ENCODE results near the gene SART1. TPM values are rescaled to one million over a fixed set of nuclear protein-coding genes. Genes with fewer than 3 reads are reported as not detected.
"Not testable (repeated sequence)": the region's sequence is repeated elsewhere in the genome, so short reads cannot be mapped to it uniquely, and the experiment has no call there.

The SART1 gene
- total RNA-seq, 1 experiment from 2014 or later = 186 TPM

DNA sequence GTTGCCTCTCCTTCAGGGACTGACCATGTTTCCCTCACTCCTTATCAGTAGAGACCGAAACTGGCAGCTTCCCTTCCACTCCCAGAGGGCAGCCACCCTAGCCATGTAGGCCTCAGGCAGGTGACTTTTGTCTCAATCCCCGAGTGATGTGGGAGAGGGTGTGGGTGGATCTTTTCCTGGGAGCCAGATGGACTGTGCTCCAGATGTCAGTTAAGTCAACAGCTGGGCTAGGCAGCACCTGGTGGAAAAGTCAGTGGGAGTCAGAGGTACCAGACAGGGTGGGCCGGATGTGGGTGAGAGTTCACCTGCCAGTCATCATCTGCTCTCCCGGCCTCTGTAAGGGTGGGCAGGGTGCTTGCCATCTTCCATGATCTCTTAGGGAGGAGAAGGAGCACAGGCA is 42.7 kb downstream of the SART1 start:
- Histone ChIP-seq H3K4me1 (replicated peaks) (peaks cover 33% of the 10 kb centered on the region), H3K27me3 (replicated peaks) (no peaks in the 10 kb centered on the region), H3K9me3 (replicated peaks) (no peaks in the 10 kb centered on the region), H3K36me3 (peaks cover 65% of the 10 kb centered on the region), H3K27ac (no peak overlapping the region), H3K4me3 (no peak overlapping the region)
- DNase-seq (ENCODE audit: low read depth in 1 of 2, low spot score in 2 of 2) = no peak

DNA sequence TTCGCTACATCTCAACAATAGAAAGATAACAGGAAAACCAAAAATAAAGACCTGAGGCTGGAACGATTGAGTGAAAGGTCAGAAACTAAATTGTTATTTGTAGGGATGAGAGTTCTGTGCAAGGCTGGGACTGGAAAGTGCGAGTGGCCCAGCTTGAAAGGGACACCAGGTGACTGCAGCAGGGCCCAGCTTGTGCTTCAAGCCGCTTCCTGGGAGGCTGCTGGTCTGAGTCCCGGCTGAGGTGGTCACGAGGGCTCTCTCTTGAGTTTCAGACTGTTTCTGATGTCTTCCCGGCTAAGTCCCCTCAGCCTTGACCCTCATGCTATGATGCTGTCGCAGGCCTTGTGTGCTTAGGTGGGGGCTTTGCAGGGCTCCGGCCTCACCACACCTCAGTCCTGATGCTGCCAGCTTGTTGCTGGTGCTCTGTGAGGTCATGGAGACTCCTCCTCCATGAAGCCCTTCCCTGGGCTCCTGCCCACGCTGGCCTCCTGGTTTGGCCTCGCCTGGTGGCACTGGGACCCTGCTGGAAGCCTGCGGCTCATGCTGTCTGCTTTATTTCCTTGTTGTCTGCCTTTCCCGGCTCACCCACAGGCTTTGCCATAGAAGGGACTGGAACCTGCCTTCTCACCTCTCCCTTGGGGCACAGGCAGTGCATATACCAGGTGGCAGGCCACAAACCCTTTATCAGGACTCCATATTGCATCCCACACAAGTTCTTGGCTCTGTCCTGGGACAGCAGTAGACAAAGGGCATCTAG is 44.8 kb downstream of the SART1 start:
- DNase-seq (ENCODE audit: low read depth in 1 of 2, low spot score in 2 of 2) = no peak
- H3K4me1 ChIP-seq (replicated peaks) = peaks cover 24% of the 10 kb centered on the region
- H3K27me3 ChIP-seq (replicated peaks) = no peaks in the 10 kb centered on the region
- peaks cover 50% of the 10 kb centered on the region for H3K36me3 ChIP-seq
- H3K27ac ChIP-seq = no peak overlapping the region; the same call in 1 of the 2 replicates
- no peaks in the 10 kb centered on the region for H3K9me3 ChIP-seq (replicated peaks)
- H3K4me3 ChIP-seq = no peak overlapping the region

DNA sequence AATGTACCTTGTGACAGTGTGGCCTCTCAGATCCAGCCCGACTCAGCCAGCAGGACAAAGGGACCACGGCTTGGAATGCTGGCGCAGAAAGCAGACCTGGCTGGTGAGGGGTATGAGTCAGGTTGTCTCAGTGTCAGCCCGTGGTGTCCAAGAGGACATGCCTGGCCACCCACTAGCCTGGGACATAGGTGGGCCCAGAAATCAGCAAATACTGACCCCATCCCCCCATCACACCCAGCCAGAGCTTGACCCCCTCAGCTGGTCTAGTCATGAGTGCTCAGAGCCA is 45.3 kb downstream of the SART1 start:
- Histone ChIP-seq H3K27ac (no peak overlapping the region), H3K36me3 (peaks cover 46% of the 10 kb centered on the region), H3K4me3 (no peak overlapping the region), H3K27me3 (replicated peaks) (no peaks in the 10 kb centered on the region), H3K9me3 (replicated peaks) (no peaks in the 10 kb centered on the region), H3K4me1 (replicated peaks) (peaks cover 24% of the 10 kb centered on the region)
- DNase-seq (ENCODE audit: low read depth in 1 of 2, low spot score in 2 of 2) = no peak

DNA sequence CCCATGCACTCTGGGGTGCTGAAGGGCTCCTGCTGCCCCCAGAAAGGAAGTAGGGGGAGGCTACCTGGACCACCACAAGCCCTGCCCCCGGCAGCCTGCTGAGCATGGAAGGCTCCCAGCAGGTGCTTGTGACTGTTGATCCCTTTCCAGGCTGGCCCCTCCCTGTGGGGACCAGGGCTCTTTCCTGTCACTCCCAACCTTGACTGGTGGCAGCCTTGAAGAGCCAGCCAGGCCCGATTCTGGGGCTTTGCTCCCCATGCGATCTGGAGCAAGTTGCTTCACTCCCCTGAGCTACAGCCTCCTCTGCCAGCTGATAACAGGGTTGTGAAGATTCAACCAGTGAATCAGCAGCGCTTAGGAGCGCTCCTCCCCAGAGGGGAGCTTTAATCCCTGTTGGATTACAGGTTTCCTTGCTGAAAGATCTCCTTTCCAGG is 45.7 kb downstream of the SART1 start:
- Histone ChIP-seq H3K36me3 (peaks cover 46% of the 10 kb centered on the region), H3K27ac (no peak overlapping the region), H3K27me3 (replicated peaks) (no peaks in the 10 kb centered on the region), H3K4me1 (replicated peaks) (peaks cover 24% of the 10 kb centered on the region), H3K4me3 (no peak overlapping the region), H3K9me3 (replicated peaks) (no peaks in the 10 kb centered on the region)
- DNase-seq (ENCODE audit: low read depth in 1 of 2, low spot score in 2 of 2) = no peak

DNA sequence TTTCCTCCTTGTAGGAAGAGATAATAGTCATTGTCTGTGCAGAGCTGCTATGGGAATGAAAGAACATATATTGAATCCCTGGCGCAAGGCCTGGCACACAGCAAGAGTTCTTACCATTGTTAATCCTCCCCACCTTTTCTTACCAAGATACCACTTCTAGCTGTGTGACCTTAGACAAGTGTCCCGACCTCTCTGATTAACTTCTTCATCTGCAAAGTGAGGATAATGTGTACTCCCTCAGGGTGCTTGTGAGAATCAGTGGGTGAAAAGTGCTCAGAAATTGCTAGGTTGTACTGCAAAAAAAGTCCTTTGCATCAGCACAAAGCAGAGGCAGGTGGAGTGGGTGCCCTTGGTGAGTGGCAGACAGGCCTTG is 46.5 kb downstream of the SART1 start:
- Histone ChIP-seq H3K27ac (no peak overlapping the region), H3K9me3 (replicated peaks) (no peaks in the 10 kb centered on the region), H3K36me3 (peaks cover 41% of the 10 kb centered on the region), H3K27me3 (replicated peaks) (no peaks in the 10 kb centered on the region), H3K4me3 (no peak overlapping the region), H3K4me1 (replicated peaks) (peaks cover 20% of the 10 kb centered on the region)
- DNase-seq (ENCODE audit: low read depth in 1 of 2, low spot score in 2 of 2) = no peak

DNA sequence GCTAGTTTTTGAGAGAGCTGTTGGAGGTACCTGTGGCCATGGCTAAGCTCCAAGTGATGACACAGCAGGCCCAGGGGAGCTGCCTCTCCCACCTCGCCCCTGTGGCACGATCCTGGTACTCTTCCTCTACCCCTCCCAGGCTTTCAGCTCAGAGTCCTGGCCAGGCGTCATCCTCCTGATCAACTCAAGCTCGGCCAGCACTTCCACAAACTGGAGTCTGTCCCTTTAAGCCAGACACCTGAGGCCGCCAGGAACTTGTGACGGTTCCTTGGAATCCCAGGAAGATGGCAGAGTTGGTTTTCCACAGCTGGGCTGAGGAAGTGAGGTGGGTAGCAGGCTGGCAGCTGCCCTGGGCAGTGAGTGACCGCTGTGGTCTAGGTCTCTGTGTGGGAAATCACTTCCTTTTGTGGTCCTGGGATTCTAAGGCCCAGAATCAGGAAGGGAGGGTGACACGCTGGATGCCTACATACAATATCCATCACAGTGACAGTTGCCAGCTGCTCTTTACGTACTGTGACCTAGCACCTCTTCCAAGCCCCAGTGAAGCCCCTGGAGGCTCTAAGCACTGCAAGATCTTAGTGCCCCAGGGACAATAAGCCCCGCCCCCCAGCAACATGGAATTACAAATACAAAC is 47.1 kb downstream of the SART1 start:
- no peak overlapping the region for H3K27ac ChIP-seq

DNA sequence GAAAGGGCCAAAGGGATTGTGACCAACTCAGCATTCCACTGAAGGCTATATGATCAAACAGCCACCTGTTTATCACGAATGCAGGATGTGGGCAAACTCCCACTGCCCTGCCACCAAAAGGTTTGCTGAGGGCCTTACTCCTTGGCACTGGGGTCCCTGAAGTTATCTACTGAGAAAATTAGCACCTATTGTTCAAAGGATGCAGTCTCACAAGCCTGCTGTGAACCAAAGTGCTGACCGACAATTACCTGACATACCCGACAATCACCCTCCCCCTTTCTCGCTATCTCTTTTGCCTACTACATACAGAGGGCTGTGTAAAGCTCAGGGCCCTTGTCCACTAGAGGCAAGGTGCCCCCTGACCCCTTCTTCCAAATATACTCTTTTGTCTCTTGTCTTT is 48.5 kb downstream of the SART1 start:
- peaks cover 23% of the 10 kb centered on the region for H3K36me3 ChIP-seq
- not testable (repeated sequence) for H3K9me3 ChIP-seq (replicated peaks); DNase-seq (ENCODE audit: low read depth in 1 of 2, low spot score in 2 of 2); H3K27me3 ChIP-seq (replicated peaks); H3K27ac ChIP-seq; H3K4me3 ChIP-seq
- peaks cover 26% of the 10 kb centered on the region for H3K4me1 ChIP-seq (replicated peaks)

More for the DNA sequence above, 47.1 kb downstream of the SART1 start:
- H3K4me1 ChIP-seq (replicated peaks) = peaks cover 15% of the 10 kb centered on the region
- H3K36me3 ChIP-seq = peaks cover 36% of the 10 kb centered on the region
- no peaks in the 10 kb centered on the region for H3K9me3 ChIP-seq (replicated peaks)
- no peak overlapping the region for H3K4me3 ChIP-seq
- H3K27me3 ChIP-seq (replicated peaks) = no peaks in the 10 kb centered on the region
- DNase-seq (ENCODE audit: low read depth in 1 of 2, low spot score in 2 of 2) = no peak

DNA sequence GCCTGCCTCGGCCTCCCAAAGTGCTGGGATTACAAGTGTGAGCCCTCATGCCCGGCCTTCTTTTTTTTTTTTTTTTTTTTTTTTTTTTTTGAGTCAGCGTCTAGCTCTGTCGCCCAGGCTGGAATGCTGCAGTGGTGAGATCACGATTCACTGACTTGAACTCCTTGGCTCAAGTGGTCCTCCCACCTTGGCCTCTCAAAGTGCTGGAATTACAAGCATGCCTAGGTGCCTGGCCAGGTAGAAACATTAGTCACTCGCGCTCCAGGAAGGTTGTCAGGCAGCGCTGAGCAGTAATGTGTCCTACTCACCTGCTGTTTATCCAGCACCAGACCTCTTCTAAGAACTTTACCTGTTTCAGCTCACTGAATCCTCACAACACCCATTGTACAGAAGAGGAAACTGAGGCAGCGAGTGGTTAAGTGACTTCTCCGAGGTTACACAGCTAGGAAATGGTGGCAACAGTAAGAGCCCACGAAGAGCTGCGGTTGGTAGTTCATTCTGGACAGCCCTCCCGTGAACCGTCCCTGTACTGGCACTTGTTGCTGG is 49.8 kb downstream of the SART1 start:
- DNase-seq (ENCODE audit: low read depth in 1 of 2, low spot score in 2 of 2) = peak in 1 of 2 experiments; percentile 36
- Histone ChIP-seq H3K4me3 (no peak overlapping the region), H3K27ac (no peak overlapping the region), H3K4me1 (replicated peaks) (peaks cover 36% of the 10 kb centered on the region), H3K9me3 (replicated peaks) (no peaks in the 10 kb centered on the region), H3K36me3 (peaks cover 12% of the 10 kb centered on the region), H3K27me3 (replicated peaks) (no peaks in the 10 kb centered on the region)

DNA sequence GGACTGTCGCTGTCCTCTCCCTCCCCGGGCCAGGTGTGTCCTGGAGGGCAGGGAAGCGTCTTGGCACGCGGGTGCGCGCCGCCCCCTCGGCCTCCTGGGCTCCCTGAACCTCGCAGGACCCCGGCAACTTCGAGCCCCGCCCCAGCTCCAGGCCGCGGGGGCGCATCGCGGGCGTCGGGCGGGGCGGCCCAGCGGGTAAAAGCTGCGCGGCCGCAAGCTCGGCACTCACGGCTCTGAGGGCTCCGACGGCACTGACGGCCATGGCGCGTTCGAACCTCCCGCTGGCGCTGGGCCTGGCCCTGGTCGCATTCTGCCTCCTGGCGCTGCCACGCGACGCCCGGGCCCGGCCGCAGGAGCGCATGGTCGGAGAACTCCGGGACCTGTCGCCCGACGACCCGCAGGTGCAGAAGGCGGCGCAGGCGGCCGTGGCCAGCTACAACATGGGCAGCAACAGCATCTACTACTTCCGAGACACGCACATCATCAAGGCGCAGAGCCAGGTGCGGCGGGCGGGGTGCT is 50.3 kb downstream of the SART1 start, which contains the start of gene CST6:
Gene CST6 (plus strand): TSS at position 224 of the 519 bp plus-strand sequence. CDS start 37 bp downstream, at position 261.
- Histone ChIP-seq H3K27me3 (replicated peaks) (no peaks in the 10 kb centered on the region), H3K4me3 (no peak within 1 kb of the TSS), H3K27ac (no peak within 1 kb of the TSS), H3K36me3 (peaks cover 9% of the 10 kb centered on the region; the same call in 1 of the 2 replicates), H3K4me1 (replicated peaks) (peaks cover 34% of the 10 kb centered on the region), H3K9me3 (replicated peaks) (no peaks in the 10 kb centered on the region)
- DNase-seq (ENCODE audit: low read depth in 1 of 2, low spot score in 2 of 2) = no peak

DNA sequence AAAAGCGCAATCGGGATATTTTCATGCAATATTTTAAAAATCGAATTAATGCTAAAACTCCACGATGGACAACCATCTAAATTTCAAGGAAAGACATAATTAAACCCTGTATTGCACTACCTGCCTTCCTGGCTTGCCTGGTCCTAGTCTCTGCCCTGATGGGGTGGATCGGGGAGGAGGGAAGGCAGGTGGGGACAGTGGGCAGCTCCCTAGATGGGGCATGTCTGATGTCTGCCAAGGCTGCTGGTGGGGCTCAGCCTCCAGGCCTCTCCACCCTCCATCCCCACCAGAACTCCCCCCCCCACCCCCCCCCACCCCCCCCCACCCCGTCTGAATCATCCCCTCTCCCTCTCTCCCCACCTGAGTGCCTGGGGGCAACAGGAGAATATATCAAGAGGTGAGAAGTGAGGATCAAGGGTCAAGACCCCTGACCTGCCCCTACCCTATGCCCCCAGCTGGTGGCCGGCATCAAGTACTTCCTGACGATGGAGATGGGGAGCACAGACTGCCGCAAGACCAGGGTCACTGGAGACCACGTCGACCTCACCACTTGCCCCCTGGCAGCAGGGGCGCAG is 50.9 kb downstream of the SART1 start:
- Histone ChIP-seq H3K9me3 (replicated peaks) (no peaks in the 10 kb centered on the region), H3K36me3 (peaks cover 4% of the 10 kb centered on the region; the same call in 1 of the 2 replicates), H3K4me1 (replicated peaks) (peaks cover 28% of the 10 kb centered on the region), H3K27ac (no peak overlapping the region), H3K4me3 (no peak overlapping the region), H3K27me3 (replicated peaks) (no peaks in the 10 kb centered on the region)
- no peak for DNase-seq (ENCODE audit: low read depth in 1 of 2, low spot score in 2 of 2)

DNA sequence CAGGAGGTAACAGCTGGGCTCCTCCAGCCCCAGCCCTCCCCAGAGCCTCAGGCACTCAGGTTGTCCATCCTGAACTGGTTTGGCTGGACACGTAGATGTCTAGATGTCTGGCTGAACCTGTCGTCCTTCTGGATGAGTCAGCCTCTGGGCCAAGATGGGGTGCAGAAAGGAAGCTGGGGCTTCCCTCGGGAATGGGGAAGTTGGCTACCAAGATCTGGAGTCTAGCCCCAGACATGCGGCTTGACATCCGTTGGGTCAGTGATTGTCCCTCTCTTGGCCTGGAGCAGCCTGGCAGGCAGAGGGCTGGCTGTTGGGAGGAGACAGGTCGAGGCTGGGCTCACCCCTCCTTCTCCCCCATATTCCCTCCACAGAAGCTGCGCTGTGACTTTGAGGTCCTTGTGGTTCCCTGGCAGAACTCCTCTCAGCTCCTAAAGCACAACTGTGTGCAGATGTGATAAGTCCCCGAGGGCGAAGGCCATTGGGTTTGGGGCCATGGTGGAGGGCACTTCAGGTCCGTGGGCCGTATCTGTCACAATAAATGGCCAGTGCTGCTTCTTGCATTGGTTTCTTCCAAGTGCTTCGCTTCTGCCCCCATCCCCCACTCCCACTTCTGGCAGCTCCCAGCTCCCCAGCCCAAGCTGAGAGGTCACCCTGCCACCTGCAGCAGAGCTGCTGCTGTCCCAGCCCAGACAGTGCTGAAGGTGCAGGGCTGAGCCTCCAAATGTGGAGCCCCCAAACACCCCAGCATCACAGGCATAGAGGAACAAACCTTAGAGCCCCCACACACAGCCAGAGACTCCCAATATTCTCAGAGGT is 51.6 kb downstream of the SART1 start:
- no peak for DNase-seq (ENCODE audit: low read depth in 1 of 2, low spot score in 2 of 2)
- H3K4me1 ChIP-seq (replicated peaks) = peaks cover 27% of the 10 kb centered on the region
- H3K4me3 ChIP-seq = no peak overlapping the region
- H3K36me3 ChIP-seq = peaks cover 4% of the 10 kb centered on the region; the same call in 1 of the 2 replicates
- H3K9me3 ChIP-seq (replicated peaks) = no peaks in the 10 kb centered on the region
- no peaks in the 10 kb centered on the region for H3K27me3 ChIP-seq (replicated peaks)
- no peak overlapping the region for H3K27ac ChIP-seq

DNA sequence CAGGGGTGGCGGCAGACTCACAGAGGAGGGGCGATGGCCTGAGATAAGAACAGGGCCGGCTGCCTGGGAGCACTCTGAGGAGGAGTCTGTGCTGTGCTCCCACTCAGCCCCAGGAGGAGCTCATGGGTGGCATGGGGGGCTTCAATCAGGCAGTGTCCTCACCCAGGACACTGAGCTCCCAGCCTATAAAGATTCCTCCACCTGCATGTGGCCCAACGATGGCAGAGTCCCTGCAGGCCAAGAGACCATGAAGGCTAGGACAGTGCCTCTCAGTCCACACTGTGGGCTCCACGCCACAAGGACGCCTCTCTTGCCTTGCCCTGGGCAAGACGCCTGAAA is 52.2 kb downstream of the SART1 start:
- Histone ChIP-seq H3K27me3 (replicated peaks) (no peaks in the 10 kb centered on the region), H3K4me3 (no peak overlapping the region), H3K27ac (no peak overlapping the region), H3K36me3 (peaks cover 4% of the 10 kb centered on the region; the same call in 1 of the 2 replicates), H3K4me1 (replicated peaks) (peaks cover 27% of the 10 kb centered on the region), H3K9me3 (replicated peaks) (no peaks in the 10 kb centered on the region)
- DNase-seq (ENCODE audit: low read depth in 1 of 2, low spot score in 2 of 2) = no peak

DNA sequence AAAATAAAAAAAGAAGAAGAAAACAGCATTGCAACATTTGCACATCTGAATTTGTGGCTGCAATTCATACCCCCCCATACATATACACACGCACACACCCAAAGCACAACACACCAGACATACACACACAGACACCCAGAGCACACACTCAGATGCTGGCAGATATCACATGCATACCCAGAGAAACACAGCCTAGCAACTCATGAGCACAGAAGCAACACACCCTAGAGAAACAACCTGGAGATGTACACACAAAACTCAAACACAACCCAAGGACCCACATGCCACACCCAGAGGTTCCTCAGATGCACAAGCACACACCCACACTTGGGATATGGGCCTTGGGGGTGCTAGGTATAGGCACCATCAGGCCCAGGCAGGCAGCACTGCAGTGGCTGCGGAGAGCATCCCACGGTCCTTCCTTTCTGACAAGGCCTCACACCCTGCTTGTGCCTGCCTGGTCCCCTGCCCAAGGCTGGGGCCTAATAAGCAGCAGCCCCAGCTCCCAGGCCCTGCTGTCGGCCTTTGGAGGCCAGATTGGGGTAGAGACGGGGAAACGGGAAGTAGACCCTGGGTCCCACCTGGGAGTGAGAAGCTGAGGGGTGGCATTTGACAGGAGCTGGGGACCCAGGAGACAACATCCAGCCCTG is 53.4 kb downstream of the SART1 start:
- Histone ChIP-seq H3K27ac (peak overlapping the region; percentile 75), H3K36me3 (peaks cover 4% of the 10 kb centered on the region; the same call in 1 of the 2 replicates), H3K4me1 (replicated peaks) (peaks cover 27% of the 10 kb centered on the region), H3K4me3 (no peak overlapping the region), H3K9me3 (replicated peaks) (no peaks in the 10 kb centered on the region), H3K27me3 (replicated peaks) (no peaks in the 10 kb centered on the region)
- no peak for DNase-seq (ENCODE audit: low read depth in 1 of 2, low spot score in 2 of 2)
